ENCODE data around the gene EHD1.

EHD1 gene

GRCh38 chr11:64871492-64871891 is 6.9 kb downstream of the EHD1 start:
- no peak for DNase-seq

- DNase-seq = no peak
Observed at GRCh38 chr11:64870893-64871466, 7.4 kb downstream of the EHD1 start.

GRCh38 chr11:64870176-64870892 is 8.1 kb downstream of the EHD1 start:
- no peak for DNase-seq

GRCh38 chr11:64869571-64870175 is 8.7 kb downstream of the EHD1 start:
- DNase-seq = no peak

GRCh38 chr11:64868904-64869570 is 9.4 kb downstream of the EHD1 start:
- DNase-seq = peak; percentile 24

- DNase-seq = no peak
Observed at GRCh38 chr11:64867748-64868462, 10.5 kb downstream of the EHD1 start.

GRCh38 chr11:64866173-64866491 is 12.3 kb downstream of the EHD1 start:
- no peak for DNase-seq

GRCh38 chr11:64865286-64866172 is 12.9 kb downstream of the EHD1 start:
- no peak for DNase-seq

GRCh38 chr11:64864473-64865285 is 13.7 kb downstream of the EHD1 start:
- no peak for DNase-seq

- DNase-seq = no peak
Observed at GRCh38 chr11:64864135-64864472, 14.3 kb downstream of the EHD1 start.

GRCh38 chr11:64863391-64864060 is 14.9 kb downstream of the EHD1 start:
- DNase-seq = peak; percentile 48

GRCh38 chr11:64862987-64863390 is 15.4 kb downstream of the EHD1 start:
- peak; percentile 48 for DNase-seq

- no peak for DNase-seq
Observed at GRCh38 chr11:64861227-64861975, 17.0 kb downstream of the EHD1 start.

GRCh38 chr11:64859542-64860414 is 18.6 kb downstream of the EHD1 start:
- no peak for DNase-seq

- no peak for DNase-seq
Observed at GRCh38 chr11:64858467-64859263, 19.8 kb downstream of the EHD1 start.

- DNase-seq = no peak
Observed at GRCh38 chr11:64857485-64857884, 20.9 kb downstream of the EHD1 start.

GRCh38 chr11:64856382-64857227 is 21.8 kb downstream of the EHD1 start:
- DNase-seq = no peak
